ENCODE results near the gene BCAP31.

GRCh38 chrX:153770601-153771414 lies 46.6 kb upstream of the BCAP31 start:
- TF ChIP-seq CTCF (IDR thresholded peaks at IDR 0.05) (no peak), SIN3A (IDR thresholded peaks at IDR 0.05; ENCODE audit: borderline replicate concordance, insufficient read depth, low read depth, low read length) (no peak), POLR2AphosphoS5 (IDR thresholded peaks at IDR 0.05; ENCODE audit: low read depth, low read length) (no peak), REST (IDR thresholded peaks at IDR 0.05; ENCODE audit: insufficient read depth in 1 of 2, low read depth in 2 of 2, low read length in 1 of 2) (no peak), TCF7L2 (IDR thresholded peaks at IDR 0.05; ENCODE audit: low read depth, low read length) (no peak)

Measured in Panc1 (cell line).